Measurements from ENCODE around the gene AK3. TPM values are rescaled to one million over a fixed set of nuclear protein-coding genes. Genes with fewer than 3 reads are reported as not detected.

AK3 gene
- total and polyA plus RNA-seq, 9 of the 15 experiments (the other 6 are each of a cell fraction or from before 2014, with no cell fraction given) = 12.2 to 78.6 (median 41.8) TPM

GRCh38 chr9:4679268-4680172 lies 61.5 kb downstream of the AK3 start, which contains the start of gene CDC37L1 (continued):
- no peak for TF ChIP-seq U2AF1 (optimal IDR thresholded peaks at IDR 0.05; ENCODE audit: low read depth, low read length)
- no peak for TF ChIP-seq CREB5 (CRISPR knock-in tag; IDR thresholded peaks at IDR 0.05)
- no peak for TF ChIP-seq SNAPC5 (CRISPR knock-in tag; IDR thresholded peaks at IDR 0.05)
- TF ChIP-seq EP400 (IDR thresholded peaks at IDR 0.05) = peak; percentile 73
- no peak for TF ChIP-seq BRF2 (IDR thresholded peaks at IDR 0.05; ENCODE audit: borderline replicate concordance, insufficient read depth, insufficient read length)
- no peak for TF ChIP-seq THRB (CRISPR knock-in tag; conservative IDR thresholded peaks at IDR 0.05)
- no peak for TF ChIP-seq KAT2B (IDR thresholded peaks at IDR 0.05; ENCODE audit: low read depth, low read length)
- TF ChIP-seq TOE1 (IDR thresholded peaks at IDR 0.05; ENCODE audit: borderline replicate concordance) = no peak; the same call in 1 of the 2 replicates
- TF ChIP-seq TOE1 (CRISPR knock-in tag; IDR thresholded peaks at IDR 0.05; ENCODE audit: borderline replicate concordance, low read depth) = no peak
- TF ChIP-seq DNMT1 (IDR thresholded peaks at IDR 0.05) = no peak
- TF ChIP-seq ZZZ3 (IDR thresholded peaks at IDR 0.05) = no peak
- peak; percentile 38 to 72 (median 69); a peak in 5 of 6 replicates for TF ChIP-seq CTCF (IDR thresholded peaks at IDR 0.05 in 2 of 3, conservative IDR thresholded peaks at IDR 0.05 in 1 of 3; ENCODE audit: insufficient read depth in 2 of 3, low read depth in 1 of 3, low read length in 3 of 3)
- TF ChIP-seq CREB1 (IDR thresholded peaks at IDR 0.05) = peak; percentile 89
- peak; percentile 92 for TF ChIP-seq CREB1 (CRISPR knock-in tag; IDR thresholded peaks at IDR 0.05)
- TF ChIP-seq POLR3G (IDR thresholded peaks at IDR 0.05; ENCODE audit: extremely low read depth, insufficient read length, insufficient replicate concordance) = no peak
- peak; percentile 58; the same call in 1 of the 2 replicates for TF ChIP-seq ZBTB2 (IDR thresholded peaks at IDR 0.05)
- TF ChIP-seq SLC30A9 (CRISPR knock-in tag; IDR thresholded peaks at IDR 0.05) = no peak
- no peak for TF ChIP-seq SREBF1 (IDR thresholded peaks at IDR 0.05; ENCODE audit: borderline replicate concordance, low read depth, low read length)

Data from K562 (cell line).